HG02884 (cell line): ENCODE measurements around the gene DUOXA1.

Experiments used
- ATAC-seq: cut with Tn5 transposase; IDR thresholded peaks from one replicate; pipeline ENCODE4 v1.9.1; 2021; ENCODE audit warnings: mild to moderate bottlenecking, moderate library complexity; ENCODE audit not compliant: unreplicated experiment

Gene DUOXA1

DNA sequence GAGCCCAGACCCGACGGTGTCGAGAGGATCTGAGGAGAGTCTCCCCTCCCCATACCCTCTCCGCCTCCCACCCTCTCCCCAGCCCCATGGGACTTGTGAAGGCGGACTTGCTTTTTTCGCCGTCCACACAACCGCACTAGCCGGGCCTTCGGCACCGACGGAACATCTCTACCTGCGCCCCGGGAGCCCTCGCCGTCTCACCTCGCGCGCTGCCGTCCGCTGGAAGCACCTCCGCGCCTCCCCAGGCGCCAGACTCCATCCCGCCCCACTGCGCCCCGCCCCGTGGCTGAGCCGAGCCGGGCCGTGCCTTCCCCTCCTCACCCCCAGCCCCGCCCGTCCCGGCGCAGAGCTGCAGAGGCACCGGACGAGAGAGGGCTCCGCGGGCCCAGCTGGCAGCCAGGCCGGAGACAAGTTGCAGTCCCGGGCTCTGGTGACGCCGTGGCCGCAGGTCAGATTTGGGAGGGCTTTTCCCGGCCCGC is at the start of gene DUOXA1, which contains the start of gene DUOX1:
Gene DUOXA1 (minus strand): TSS at position 229 of the 479 bp plus-strand sequence. CDS start 6,865 bp downstream, outside the sequence.
Gene DUOX1 (plus strand): TSS at position 344 of the 479 bp plus-strand sequence. CDS start 1,973 bp downstream, outside the sequence.
- no peak for ATAC-seq

DNA sequence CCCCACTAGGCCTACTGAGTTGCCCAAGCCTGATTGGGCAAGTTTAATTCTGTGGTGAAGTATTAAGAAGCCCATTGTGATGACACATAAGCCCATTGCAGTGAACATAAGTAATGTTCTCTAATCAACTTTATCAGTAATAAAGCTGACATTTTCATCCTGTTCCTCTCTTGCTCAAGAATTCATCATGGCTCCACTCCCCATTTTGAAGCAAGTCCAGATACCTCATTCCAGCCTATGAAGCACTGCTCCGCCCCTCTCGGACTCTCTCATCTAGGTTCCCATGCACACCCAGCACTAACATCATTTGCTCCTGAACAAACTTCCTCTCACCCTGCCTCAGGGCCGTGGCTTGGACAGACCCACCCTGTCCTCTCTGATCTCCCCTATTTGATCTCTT is 47.6 kb upstream of the DUOXA1 start:
- no peak for ATAC-seq

GRCh38 chr15:45174577-45174976 is 44.9 kb upstream of the DUOXA1 start:
- no peak for ATAC-seq

DNA sequence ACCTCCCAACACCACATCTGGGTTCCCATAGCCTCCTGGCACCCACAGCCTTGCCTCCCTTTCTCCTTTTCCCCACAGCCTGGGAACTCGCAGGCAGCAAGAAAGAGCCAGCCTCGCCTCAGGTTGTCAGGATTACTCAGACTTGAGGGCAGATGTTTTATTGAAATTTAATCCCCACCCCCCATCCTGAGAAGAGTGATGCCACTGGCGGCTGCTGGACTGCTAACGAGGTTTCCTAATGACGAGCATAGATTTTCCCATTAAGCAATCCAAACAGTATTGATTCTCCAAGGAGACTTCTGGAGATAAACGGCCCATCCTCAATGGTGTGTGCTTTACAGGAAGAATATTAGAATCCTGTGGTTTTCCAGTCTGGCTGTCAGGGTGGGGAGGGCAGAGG is 44.4 kb upstream of the DUOXA1 start:
- ATAC-seq: no peak

GRCh38 chr15:45171912-45172311 is 42.2 kb upstream of the DUOXA1 start:
- no peak for ATAC-seq

DNA sequence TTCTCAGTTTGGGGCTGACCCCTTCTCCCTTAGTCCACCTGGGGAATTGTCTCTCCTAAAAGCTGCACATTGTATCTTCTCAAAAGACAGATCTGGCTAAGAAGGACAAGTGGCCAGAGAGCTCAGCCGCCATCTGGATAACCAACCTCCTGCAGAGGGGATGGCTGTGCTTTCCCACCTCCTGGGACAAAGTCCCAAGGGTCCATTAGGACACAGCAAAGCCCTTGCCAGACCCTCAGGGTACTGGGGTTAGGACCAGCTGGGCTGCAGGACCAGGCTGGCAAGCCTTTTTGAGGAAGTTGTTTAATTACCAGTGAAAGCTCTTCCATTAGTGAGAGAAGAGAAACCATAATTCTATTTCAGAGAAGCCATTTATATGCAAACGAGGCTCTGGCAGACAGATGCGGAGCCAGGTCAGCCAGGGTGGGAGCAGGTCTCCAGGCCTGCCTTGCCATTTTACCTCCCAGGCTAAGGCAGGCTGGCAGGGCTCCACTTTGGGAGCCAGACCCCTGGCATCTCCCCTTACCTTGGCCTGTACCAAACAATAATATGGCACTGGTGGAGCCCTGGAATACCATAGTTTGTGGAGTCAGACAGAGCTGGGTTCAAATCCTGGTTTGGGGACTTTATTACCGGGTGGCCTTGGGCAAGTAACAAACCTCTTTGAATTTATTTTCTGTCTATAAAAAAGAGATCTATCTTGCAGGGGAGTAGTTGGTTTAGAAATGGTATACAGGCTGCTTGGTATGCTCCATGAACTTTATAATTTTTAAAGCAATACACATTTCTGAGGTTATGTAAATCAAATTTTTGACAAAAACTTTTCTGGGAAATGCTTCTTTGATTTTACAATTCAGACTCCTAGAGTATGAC is 40.2 kb upstream of the DUOXA1 start:
- ATAC-seq: no peak

DNA sequence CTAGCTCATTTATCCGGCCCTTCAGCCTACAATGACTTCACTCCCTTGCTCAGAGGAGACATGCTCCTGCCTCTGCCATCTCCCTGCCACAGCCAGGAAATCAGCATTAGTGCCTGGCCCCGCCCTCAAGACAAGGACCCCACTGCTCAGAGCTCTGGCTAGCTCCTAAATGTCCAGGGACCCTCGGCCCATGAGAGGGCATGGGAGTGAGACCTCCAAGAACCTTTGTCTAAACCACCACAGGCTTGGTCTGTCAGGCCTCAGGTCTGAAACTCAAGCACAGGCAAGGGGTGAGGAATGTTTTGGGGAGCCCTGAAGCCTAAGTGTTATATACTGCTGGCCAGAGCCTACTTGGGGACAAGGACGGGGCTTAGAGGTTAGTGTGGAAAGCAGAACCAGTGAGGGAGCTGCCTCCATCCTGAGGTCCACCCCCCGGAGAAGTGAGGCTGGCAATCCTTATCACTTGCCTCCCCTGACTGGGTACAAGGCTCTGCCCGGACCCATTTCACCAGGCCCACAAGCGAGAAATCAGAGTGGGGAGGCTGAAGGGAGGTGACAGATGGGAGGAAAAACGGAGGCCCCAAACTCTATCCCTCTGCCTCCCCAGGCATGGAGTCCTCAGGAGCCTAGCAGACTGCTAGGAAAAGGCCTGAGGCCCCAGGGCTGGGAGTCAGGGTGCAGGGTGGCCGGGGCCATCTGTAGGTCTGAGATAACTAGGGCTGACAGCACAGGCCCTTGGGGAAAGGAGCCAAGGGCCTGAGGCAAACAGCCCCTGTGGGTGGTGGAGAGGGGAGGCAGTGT is 39.3 kb upstream of the DUOXA1 start:
- no peak for ATAC-seq

- ATAC-seq: no peak
These were observed 38.6 kb upstream of the DUOXA1 start for GRCh38 chr15:45168286-45168685.

DNA sequence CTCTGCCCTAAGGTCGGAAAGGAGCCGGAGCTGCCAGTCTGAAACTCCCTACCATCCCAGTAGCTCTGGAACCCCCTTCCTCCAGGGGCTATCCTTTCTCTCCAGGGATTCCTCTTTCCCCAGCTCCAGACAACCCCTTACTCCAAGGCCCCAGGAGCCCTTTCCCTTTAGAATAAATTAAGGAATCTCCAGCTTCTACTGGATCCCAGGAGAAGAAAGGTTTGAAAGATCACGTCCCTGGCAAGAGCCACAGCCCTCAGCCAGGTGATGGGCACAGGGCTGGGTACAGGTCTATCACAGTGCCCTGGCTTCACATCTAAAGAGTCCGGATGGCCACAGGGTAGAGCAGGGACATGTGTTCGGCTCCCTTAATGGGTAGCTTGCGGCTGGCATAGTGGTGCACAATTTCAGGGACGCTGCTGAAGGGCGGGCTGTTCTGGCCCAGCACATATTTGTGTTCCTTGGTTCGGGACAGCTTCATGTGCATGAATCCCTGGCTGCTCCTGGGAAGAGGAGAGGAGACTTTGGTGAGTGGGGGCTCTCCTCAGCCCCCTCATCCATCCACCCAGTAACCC is 38.0 kb upstream of the DUOXA1 start:
- no peak for ATAC-seq

DNA sequence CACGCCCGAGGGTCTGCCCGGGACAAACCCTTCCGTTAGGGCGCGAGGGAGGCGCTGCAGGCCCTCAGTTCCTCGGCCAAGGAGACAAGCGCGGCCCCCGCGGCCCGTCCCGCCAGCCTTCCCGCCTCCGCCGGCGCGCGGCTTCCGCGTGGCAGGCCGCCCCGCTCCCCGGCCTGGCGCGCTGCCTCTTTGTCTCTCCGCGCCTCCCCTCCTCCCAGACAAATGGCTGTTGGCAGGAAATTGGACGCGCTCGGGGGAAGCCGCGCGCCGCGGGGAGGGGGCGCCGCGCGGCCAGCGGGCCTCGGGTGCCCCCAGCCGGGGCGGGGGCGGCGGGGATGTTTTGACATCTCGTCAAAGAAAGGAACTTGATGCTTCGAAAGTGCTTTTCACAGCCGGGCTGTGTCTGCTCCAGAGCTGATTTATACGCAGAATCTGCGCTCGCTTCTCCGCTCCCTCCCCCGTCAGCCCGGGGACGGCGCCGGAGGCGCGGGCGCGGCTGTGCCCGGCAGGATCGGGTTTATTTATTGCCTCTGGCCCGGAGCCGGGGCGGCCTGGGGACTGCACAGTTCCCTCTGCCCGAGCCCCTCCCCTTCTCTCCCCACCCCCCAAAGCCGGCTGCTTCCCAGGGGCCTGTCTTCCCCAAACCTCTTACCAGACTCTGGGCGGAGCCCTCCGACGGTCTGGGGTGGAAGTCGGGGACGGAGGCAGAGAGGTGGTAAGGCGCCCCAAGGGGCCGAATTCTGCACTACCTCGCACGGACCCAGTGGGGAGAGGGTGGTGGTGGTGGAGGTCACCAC is 37.4 kb upstream of the DUOXA1 start:
- peak; percentile 84 for ATAC-seq

GRCh38 chr15:45165536-45165935 is 35.9 kb upstream of the DUOXA1 start:
- ATAC-seq: no peak

DNA sequence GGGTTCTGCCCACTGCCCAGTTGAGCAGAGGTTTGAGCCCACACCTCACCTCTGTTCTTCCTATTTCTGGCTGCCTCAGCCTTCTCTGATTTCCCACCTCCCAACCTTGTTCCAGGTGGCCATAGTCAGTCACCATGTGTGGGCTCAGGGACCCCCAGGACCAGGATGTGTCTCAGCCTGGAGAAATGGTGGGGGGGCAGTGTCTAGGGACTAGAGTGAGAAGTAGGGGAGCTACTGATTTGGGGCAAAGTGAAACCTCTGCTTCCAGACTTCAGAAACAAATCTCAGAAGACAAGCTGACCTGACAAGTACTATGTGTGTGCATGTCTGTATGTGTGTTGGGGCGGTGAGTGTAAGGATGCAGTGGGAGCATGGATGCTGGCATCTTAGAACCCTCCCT is 35.2 kb upstream of the DUOXA1 start:
- ATAC-seq: no peak

- ATAC-seq: no peak
These were observed 33.8 kb upstream of the DUOXA1 start for GRCh38 chr15:45163508-45163856.

- no peak for ATAC-seq
These were observed 33.3 kb upstream of the DUOXA1 start for GRCh38 chr15:45162771-45163507.

DNA sequence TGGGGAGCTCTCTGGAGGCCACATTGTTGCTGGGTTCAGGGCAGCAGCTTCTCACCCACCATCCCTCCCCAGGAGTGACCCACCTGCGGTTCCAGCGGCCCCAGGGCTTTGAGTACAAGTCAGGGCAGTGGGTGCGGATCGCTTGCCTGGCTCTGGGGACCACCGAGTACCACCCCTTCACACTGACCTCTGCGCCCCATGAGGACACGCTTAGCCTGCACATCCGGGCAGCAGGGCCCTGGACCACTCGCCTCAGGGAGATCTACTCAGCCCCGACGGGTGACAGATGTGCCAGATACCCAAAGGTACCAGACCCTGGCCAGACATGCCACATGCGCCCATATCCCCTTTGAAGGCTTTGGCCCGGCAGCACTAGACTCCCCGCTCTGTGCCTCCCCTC is 32.0 kb upstream of the DUOXA1 start:
- no peak for ATAC-seq

DNA sequence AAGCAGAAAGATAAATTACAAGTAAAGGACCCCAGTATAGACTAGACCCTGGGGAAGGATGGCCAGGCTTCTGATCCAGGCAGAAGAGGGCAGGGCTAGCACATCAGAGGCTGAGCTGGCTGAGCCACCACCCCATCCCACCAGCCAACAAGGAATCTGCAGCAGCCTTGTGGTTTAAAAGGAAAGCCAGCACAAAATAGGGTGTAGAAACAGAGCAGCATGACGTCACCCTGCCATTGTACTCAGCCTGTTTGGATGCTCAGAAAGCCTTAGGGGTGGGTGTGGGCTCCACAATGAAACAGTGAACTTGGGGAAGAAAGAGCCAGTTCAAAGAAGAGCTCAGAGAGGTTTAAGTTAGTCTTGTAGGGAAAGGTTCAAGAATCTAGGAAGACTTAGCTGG is 28.3 kb upstream of the DUOXA1 start:
- ATAC-seq: no peak

DNA sequence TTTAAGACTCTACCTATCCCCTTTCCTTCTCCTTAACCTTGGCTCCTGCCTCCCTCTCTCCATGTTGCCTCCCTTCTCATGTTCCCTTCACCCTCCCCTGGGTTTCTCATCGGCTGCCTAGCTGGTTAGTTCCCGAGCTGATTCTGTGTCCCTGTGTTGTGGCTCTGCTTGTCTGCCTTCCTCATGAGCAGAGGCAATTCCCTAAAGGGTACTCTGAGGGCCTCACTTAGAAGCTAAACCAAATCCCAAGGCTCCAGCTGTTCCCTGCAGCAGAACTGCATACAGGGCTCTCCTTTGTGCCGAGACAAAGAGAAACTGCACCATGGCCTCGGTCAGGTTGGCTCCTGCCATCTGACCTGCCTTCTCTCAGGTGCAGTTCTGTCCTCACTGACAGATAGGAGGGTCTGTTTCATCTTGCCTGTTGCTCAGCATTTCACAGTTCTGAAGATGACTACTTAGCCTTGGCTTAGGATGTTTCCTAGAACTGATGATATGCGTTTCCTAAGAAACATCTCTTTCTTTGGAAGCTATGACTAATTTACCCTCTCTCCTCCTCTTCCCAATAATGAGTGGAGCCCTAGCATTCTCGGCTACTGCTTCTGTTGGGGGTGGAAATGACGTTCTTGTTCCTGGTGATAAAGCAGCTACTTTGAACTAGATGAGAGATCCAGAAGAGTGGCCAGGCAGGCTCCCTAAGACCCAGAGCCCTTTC is 27.2 kb upstream of the DUOXA1 start:
- no peak for ATAC-seq

DNA sequence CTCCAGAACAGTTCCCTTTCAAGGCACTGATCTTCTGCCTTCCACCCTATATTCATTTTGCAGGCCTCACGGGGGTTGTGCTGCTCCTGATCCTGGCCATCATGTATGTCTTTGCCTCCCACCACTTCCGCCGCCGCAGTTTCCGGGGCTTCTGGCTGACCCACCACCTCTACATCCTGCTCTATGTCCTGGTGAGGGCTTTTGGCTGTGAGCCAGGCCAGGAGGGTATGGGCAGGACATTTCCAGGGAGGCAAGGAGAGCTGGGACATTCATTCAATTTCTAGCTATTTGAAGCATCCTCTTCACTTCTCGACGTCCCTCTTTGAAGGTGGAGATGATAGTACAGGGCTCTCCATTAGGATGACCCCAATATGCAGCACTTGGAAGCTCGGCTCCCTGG is 26.1 kb upstream of the DUOXA1 start:
- ATAC-seq: no peak
